Measurements from ENCODE around the gene EPB41. TPM values are rescaled to one million over a fixed set of nuclear protein-coding genes. Genes with fewer than 3 reads are reported as not detected.
"Not testable (repeated sequence)": the region's sequence is repeated elsewhere in the genome, so short reads cannot be mapped to it uniquely, and the experiment has no call there.

The EPB41 gene
- polyA plus RNA-seq, 3 donors from 2014 or later = 39.7 to 88.9 (median 59.4) TPM

DNA sequence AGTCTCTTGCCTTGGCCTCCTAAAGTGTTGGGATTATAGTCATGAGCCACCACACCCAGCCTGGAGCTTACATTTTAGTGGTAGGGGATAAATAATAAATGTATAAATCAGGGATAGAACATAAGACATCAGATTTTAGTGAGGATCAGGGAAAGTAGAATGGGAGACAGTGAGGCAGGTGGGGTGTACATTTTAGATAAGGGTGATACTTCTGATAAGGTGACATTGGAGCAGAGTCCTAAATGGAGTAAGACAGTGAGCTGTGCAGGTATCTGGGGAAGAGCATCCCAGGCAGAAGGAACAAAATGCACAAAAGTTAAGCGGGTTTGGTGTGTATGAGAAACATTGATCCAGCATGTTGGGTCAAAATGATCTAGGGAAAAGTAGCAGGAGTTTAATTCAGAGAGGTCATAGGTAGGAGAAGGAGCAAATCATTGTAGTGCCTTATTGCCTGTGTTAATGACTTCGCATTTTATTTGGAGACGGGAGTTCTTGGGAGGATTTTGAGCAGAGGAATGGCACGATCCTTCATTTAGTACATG is 11.1 kb downstream of the EPB41 start:
- H3K4me1 Mint-ChIP-seq = peaks cover 54 to 63% of the 10 kb centered on the region in 2 donors

DNA sequence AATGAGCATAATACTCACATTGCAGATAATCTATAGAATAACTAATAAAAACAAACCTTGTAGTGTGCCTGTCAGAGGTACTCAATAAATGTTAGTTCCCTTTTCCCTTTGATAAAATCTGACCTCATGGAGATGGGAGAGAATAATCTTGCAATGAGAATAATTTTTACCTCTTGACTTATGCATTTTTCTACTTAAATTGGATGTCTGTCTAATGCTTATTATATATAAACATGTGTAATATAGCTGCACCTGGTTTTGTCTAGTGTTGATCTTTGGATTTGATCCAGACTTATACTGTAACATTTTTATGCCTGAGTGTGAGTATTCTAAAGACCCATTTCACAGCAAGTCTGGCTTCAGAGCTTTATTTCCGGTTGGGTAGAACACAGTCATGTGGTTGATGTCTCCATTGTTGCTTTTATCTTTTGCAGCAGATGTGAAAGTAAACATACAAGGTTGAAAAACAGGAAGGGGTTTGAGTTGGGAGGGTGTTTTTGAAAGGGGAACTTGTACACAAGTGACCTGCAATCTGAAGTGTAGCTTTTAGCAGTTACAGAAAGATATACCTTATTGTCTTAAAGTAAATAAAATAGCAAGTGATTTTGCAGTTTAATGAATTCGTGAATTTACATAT is 12.4 kb downstream of the EPB41 start:
- Mint-ChIP-seq H3K9me3 (no peaks in the 10 kb centered on the region), H3K4me1 (peaks cover 59 to 64% of the 10 kb centered on the region in 2 donors), H3K27ac (peak overlapping the region; percentile 89 to 98 (median 94)), H3K4me3 (peak overlapping the region; percentile 73 to 83 (median 82)), H3K27me3 (ENCODE audit: low read depth in 3 of 3) (peaks cover 0 to 4% (median 0%) of the 10 kb centered on the region in 3 donors), H3K36me3 (no peaks in the 10 kb centered on the region)
- DNase-seq = peak; percentile 79 to 81 (median 80)

More for the DNA sequence above, 11.1 kb downstream of the EPB41 start:
- Mint-ChIP-seq H3K4me3 (peak overlapping the region; percentile 39 to 79 (median 67)), H3K36me3 (no peaks in the 10 kb centered on the region), H3K27me3 (ENCODE audit: low read depth in 3 of 3) (peaks cover 0 to 2% (median 2%) of the 10 kb centered on the region in 3 donors), H3K27ac (peak overlapping the region; percentile 89 to 98 (median 94)), H3K9me3 (no peaks in the 10 kb centered on the region)
- DNase-seq = no peak

DNA sequence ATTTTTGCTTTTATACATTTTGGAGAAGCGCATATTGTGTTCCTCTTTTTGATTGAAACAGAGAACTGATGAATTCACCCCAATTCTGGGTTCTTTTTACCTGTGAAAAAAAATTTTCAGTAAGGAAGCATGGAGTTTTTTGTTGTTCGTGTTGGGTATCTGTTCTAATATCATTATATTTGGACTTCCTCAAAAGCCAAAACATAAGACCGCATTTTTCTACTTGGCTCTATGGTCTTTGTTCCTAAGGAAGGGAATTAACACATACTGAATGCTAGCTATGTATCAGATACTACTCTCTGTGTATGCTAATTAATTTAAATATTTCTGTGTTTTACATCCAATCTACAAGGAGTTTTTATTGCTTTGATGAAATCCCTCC is 12.9 kb downstream of the EPB41 start:
- DNase-seq = no peak
- peaks cover 0 to 4% (median 0%) of the 10 kb centered on the region in 3 donors for H3K27me3 Mint-ChIP-seq (ENCODE audit: low read depth in 3 of 3)
- H3K27ac Mint-ChIP-seq = peak overlapping the region; percentile 89 to 98 (median 94)
- peak overlapping the region; percentile 73 to 83 (median 82) for H3K4me3 Mint-ChIP-seq
- no peaks in the 10 kb centered on the region for H3K36me3 Mint-ChIP-seq
- H3K4me1 Mint-ChIP-seq = peaks cover 61 to 66% of the 10 kb centered on the region in 2 donors
- no peaks in the 10 kb centered on the region for H3K9me3 Mint-ChIP-seq

DNA sequence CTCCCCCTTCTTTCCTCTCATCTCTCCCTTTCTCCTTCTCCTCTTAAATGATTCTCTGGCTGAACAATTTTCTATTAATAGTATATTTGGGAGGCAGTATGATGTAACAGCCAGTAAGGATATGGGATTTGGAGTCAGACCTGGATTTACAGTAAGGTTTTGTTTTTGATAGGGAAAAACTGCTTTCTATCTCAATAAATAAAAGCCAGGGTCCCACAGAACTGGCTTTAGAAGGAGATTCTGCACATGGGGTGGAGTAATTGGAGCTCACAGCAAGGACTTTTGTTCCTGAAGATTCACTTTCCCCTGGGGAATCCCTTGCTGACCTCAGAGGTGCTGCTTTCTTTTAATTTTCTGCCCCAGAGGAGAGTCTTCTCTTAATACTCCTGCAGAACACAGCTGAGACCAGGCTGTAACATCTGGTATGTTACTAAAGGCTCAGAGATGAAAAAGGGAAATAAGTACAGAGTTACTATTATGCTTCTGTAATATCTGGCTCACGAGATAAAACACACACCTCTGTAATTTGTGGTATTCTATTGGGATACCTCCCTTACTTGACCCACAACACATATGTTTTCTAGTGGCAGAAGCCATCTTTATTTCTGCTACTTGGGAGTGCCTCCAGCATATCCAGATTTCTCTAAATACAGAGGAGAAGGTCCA is 13.4 kb downstream of the EPB41 start:
- peak overlapping the region; percentile 73 to 83 (median 82) for H3K4me3 Mint-ChIP-seq
- no peaks in the 10 kb centered on the region for H3K9me3 Mint-ChIP-seq
- H3K36me3 Mint-ChIP-seq = no peaks in the 10 kb centered on the region
- peaks cover 65 to 71% of the 10 kb centered on the region in 2 donors for H3K4me1 Mint-ChIP-seq
- H3K27me3 Mint-ChIP-seq (ENCODE audit: low read depth in 3 of 3) = peaks cover 0 to 4% (median 0%) of the 10 kb centered on the region in 3 donors
- DNase-seq = no peak
- H3K27ac Mint-ChIP-seq = peak overlapping the region; percentile 89 to 98 (median 94)

DNA sequence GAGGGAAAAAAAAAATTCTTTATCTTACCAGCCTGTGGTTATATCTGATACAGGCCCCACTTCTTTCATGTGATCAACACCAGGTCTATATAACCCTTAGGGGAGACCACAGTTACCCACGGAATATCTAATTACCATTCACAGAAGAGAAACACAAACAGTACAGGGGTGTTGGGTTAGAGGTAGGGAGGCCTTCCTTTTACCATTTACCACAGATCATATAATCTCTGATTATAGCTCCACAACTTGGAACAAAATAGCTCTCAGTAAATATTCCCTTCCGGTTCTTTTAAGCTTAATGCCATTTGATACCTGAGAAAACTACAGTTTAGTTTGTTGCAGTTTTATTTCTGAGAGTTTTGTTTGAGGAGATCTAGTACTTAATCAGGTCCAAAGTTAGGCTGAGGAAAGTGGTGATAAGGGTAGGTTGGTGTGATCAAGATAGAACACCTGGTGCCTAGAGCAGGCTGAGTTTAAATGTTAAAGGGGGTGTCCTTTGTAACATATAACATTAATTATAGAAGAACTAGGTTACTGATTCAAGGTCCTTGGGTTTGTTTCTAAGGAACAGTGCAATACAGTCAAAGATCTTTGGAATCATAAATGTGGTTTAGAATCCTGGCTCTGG is 14.1 kb downstream of the EPB41 start:
- Mint-ChIP-seq H3K4me1 (peaks cover 70 to 75% of the 10 kb centered on the region in 2 donors), H3K27ac (peak overlapping the region; percentile 89 to 98 (median 94)), H3K9me3 (no peaks in the 10 kb centered on the region), H3K27me3 (ENCODE audit: low read depth in 3 of 3) (peaks cover 0 to 4% (median 0%) of the 10 kb centered on the region in 3 donors), H3K4me3 (peak overlapping the region; percentile 73 to 83 (median 82)), H3K36me3 (no peaks in the 10 kb centered on the region)
- peak; percentile 56 to 61 (median 60) for DNase-seq

DNA sequence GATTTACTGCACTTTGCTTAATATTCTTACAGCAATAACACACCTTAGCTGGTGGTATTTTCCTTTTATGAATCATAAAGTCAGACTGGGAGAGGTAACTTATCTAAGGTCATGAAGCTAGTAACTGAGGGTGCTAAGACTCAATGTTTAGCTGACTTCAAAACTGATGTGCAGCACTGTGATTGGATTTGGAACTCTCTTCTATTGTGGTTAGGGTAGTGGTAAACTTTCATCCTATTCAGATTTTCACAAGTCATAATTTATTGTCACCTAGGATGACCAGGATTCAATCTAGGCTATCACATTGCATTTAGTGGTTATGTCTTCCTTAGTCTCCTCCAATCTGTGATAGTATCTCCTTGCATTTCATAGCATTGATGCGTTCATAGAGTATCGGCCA is 18.9 kb downstream of the EPB41 start:
- peak overlapping the region; percentile 24 to 89 (median 44) for H3K27ac Mint-ChIP-seq
- peaks cover 0 to 4% (median 0%) of the 10 kb centered on the region in 3 donors for H3K27me3 Mint-ChIP-seq (ENCODE audit: low read depth in 3 of 3)
- peaks cover 66 to 77% of the 10 kb centered on the region in 2 donors for H3K4me1 Mint-ChIP-seq
- H3K4me3 Mint-ChIP-seq = peak overlapping the region in 4 of 5 donors; percentile 12 to 53 (median 27)
- no peaks in the 10 kb centered on the region for H3K36me3 Mint-ChIP-seq
- H3K9me3 Mint-ChIP-seq = no peaks in the 10 kb centered on the region
- DNase-seq = peak in 2 of 3 donors; percentile 17 to 18

DNA sequence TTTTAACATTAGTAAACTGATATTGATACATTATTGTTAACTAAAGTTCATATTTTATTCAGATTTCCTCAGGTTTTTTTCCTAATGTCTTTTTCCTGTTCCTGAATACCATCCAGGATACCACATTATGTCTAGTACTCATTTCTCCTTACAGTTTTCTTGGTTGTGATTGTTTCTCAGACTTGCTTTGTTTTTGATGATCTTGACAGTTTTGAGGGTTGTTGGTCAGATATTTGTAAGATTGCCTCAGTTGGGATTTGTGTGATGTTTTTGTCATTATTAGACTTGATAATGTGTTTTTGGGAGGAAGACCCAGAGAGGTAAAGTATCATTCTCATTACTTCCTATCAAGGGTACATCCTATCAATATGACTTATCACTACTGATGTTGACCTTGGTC is 19.5 kb downstream of the EPB41 start:
- Mint-ChIP-seq H3K4me1 (peaks cover 63 to 74% of the 10 kb centered on the region in 2 donors), H3K27ac (peak overlapping the region; percentile 18 to 75 (median 41)), H3K36me3 (no peaks in the 10 kb centered on the region), H3K27me3 (ENCODE audit: low read depth in 3 of 3) (peaks cover 0 to 4% (median 0%) of the 10 kb centered on the region in 3 donors), H3K4me3 (peak overlapping the region in 4 of 5 donors; percentile 7 to 72 (median 50)), H3K9me3 (no peaks in the 10 kb centered on the region)
- DNase-seq = no peak

DNA sequence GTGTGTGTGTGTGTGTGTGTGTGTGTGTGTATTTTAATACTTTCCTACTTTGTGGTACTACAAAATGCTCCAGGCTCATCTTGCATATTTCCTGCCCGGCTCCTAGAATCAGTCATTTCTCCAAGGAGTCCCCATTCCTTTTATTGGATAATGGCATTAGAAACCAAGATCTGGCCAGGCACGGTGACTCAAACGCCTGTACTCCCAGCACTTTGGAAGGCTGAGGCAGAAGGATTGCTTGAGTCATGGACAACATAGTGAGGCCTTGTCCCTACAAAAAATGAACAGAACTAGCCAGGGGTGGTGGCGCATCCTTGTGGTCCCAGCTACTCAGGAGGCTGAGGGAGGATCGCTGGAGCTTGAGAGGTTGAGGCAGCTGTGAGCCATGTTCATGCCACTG is 20.3 kb downstream of the EPB41 start:
- Mint-ChIP-seq H3K27me3 (ENCODE audit: low read depth in 3 of 3) (peaks cover 0 to 4% (median 0%) of the 10 kb centered on the region in 3 donors), H3K4me1 (peaks cover 65 to 79% of the 10 kb centered on the region in 2 donors), H3K9me3 (no peaks in the 10 kb centered on the region), H3K27ac (peak overlapping the region in 2 of 6 donors; percentile 40 to 44), H3K4me3 (peak overlapping the region in 1 of 5 donors; percentile 15), H3K36me3 (no peaks in the 10 kb centered on the region)
- DNase-seq = no peak

DNA sequence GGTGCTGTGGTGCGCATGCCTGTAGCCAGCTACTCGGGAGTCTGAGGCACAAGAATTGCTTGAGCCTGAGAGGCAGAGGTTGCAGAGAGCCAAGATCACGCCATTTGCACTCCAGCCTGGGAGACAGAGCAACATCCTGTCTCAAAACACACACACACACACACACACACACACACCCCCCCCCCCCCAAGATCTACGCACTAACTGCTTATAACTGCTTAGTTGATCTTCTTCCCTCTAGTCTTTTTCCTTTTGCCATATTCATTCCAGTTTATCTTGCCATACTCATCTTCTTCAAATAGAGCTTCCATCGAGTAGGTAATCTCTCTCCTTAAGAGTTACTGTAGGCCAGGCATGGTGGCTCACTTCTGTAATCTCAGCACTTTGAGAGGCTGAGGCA is 20.9 kb downstream of the EPB41 start:
- Mint-ChIP-seq H3K27me3 (ENCODE audit: low read depth in 3 of 3) (peaks cover 0 to 2% (median 0%) of the 10 kb centered on the region in 3 donors), H3K27ac (peak overlapping the region in 3 of 6 donors; percentile 3 to 83 (median 79)), H3K36me3 (no peaks in the 10 kb centered on the region), H3K9me3 (no peaks in the 10 kb centered on the region), H3K4me3 (peak overlapping the region in 1 of 5 donors; percentile 23), H3K4me1 (peaks cover 66 to 83% of the 10 kb centered on the region in 2 donors)
- DNase-seq = no peak

DNA sequence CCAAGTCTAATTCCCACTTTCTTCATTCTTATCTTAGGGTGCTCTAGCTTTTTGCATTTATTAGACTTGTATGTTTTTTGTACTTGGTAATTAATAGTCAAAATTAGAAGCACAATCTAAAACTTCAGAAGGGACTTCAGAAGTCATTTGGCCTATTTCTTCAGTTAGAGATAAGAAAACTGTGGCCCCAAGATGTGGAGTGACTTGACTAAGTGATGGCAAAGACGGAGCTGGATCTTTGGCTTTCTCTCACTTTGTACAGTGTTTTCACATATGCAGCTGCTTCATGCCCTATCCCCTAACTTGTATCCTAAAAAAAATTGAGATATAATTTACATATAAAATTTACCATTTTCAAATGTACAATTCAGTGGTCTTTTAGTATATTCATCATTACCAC is 21.7 kb downstream of the EPB41 start:
- no peak for DNase-seq
- H3K27ac Mint-ChIP-seq = peak overlapping the region in 3 of 6 donors; percentile 36 to 60 (median 41)

DNA sequence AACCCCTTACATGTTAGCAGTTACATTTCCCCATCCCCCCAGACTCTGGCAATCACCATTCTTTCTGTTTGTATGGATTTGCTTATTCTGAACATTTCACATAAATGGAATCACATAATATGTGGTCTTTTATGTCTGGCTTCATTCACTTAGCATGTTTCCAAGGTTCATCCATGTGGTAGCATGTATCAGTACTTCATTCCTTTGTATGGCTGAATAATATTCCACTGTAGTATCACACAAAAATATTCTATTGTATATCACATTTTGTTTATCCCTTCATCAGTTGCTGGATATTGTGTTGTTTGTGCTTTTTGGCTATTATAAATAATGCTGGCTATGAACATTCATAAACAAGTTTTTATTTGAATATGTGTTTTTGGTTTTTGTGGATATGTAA is 22.2 kb downstream of the EPB41 start:
- Mint-ChIP-seq H3K4me3 (no peak overlapping the region), H3K4me1 (peaks cover 66 to 88% of the 10 kb centered on the region in 2 donors), H3K9me3 (no peaks in the 10 kb centered on the region), H3K27me3 (ENCODE audit: low read depth in 3 of 3) (peaks cover 0 to 1% (median 0%) of the 10 kb centered on the region in 3 donors), H3K36me3 (no peaks in the 10 kb centered on the region), H3K27ac (peak overlapping the region in 1 of 6 donors; percentile 60)
- no peak for DNase-seq

More for the DNA sequence above, 21.7 kb downstream of the EPB41 start:
- Mint-ChIP-seq H3K27me3 (ENCODE audit: low read depth in 3 of 3) (peaks cover 0 to 2% (median 0%) of the 10 kb centered on the region in 3 donors), H3K4me3 (peak overlapping the region in 1 of 5 donors; percentile 37), H3K9me3 (no peaks in the 10 kb centered on the region), H3K36me3 (no peaks in the 10 kb centered on the region), H3K4me1 (peaks cover 64 to 83% of the 10 kb centered on the region in 2 donors)

DNA sequence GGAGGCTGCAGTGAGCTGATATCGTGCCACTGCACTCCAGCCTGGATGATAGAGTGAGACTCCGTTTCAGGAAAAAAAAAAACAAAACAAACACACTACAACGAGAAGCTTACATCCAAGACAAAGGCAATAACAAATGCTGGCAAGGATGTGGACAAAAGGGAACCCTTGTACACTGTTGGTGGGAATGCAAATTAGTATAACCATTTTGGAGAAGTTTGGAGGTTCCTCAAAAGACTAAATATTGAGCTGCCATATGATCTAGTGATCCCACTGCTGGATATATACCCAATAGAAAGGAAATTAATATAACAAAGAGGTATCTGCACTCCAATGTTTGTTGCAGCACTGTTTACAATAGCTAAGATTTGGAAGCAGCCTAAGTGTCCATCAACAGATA is 29.2 kb downstream of the EPB41 start:
- not testable (repeated sequence) for DNase-seq; H3K27me3 Mint-ChIP-seq (ENCODE audit: low read depth in 3 of 3); H3K36me3 Mint-ChIP-seq; H3K4me3 Mint-ChIP-seq; H3K9me3 Mint-ChIP-seq
- Mint-ChIP-seq H3K4me1 (peaks cover 53 to 88% of the 10 kb centered on the region in 2 donors), H3K27ac (peak overlapping the region in 2 of 6 donors; percentile 11 to 28)

DNA sequence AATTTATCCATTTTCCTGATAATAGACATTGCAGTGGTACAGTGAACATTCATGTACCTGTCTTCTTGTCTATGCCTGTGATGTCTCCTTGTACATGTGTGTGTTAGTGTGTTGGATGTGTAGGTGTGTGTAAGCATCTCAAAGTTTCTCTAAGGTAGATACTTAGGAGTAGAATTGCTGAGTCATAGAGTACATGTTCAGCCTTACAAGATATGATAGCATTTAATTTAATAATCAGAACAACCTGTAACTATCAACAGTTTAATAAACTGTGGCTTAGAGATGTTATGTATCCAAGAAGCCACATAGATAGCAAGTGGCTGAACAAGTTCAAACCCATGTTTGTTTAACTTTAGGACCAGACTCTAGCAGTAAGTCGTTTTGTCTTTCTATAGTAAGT is 35.6 kb downstream of the EPB41 start:
- Mint-ChIP-seq H3K27me3 (ENCODE audit: low read depth in 3 of 3) (no peaks in the 10 kb centered on the region), H3K36me3 (no peaks in the 10 kb centered on the region), H3K4me1 (peaks cover 40 to 76% of the 10 kb centered on the region in 2 donors), H3K9me3 (no peaks in the 10 kb centered on the region), H3K27ac (peak overlapping the region in 2 of 6 donors; percentile 4 to 12), H3K4me3 (no peak overlapping the region)
- DNase-seq = no peak
